NOMO-1 (cell line): ENCODE data around the gene UBXN11.
"Not testable (repeated sequence)": the region's sequence is repeated elsewhere in the genome, so short reads cannot be mapped to it uniquely, and the experiment has no call there.

Experiments used
- DNase-seq, 2 experiments: peaks; one replicate each; lab custom pipeline; 2025; ENCODE audit not compliant: unreplicated experiment in 2 of 2; lab: John Stamatoyannopoulos, UW

The UBXN11 gene

DNA sequence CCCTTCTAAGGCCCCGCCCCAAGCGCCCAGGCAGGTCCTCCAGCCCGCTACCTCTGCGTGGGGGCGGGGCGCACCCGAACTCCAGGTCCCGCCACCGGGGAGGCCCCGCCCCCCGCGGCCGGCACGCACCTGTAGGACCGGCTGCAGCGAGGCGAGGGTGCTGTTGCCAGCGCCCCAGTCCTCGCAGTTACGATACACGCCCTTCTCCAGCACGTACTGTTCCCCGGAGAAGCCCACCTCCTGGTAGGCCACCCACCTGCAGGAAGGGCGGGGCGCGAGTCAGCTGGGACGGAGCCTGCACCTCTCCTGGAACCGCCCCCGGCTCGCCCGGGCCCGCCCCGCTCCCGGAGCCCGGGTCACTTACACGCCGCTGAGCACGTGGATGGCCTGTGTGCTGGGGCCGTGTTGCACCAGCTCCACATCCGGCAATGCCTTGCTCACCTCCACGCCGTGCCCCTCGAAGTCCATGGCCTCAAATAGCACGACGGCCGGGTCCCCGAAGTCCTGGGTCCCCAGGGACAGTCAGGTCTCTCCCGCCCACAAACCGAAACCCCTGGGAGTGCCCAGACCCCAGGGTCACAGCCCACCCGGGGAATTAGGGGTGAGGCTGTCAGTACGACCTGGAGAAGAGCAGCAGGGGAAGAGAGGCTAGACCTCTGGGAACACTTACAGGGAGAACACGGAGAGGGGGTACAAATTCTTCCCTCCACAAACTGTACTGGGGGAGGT lies 30.2 kb upstream of the UBXN11 start:
- DNase-seq: peak; percentile 50 to 73

DNA sequence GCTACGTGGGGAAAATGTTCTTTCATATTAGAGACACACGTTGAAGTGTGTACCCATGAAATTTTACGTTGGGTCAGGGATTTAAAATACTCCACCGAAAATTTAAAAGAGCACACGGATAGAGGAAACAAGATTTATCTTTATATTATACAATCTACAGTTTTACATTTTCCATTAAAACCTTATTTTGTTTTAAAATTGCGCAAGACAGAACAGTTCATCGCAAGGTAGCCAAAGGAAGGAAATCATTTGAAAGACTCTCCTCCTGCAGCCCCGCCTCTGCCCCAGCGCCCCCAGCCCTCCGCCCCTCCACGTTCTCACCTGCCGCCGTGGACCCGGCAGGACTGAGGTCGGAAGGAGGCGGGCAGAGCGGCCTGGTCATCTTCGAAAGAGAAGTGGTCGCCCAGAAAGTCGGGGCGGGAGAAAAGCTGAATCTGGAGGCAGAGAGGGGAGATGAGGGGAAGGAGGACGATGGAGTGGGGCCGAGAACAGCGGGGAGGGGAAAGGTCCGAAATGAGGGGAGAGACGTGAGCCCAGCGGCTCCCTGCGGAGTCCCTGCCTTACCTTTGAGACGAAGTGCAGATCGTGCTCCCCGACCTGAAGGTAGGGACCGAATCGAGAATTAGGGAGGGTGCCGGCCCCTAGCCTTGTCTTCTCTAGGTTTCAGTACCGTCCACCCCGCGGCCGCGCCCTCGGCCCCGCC lies 29.5 kb upstream of the UBXN11 start:
- peak; percentile 47 to 63 for DNase-seq

GRCh38 chr1:26333312-26333711 lies 26.9 kb upstream of the UBXN11 start:
- peak in 1 of 2 experiments; percentile 21 for DNase-seq

DNA sequence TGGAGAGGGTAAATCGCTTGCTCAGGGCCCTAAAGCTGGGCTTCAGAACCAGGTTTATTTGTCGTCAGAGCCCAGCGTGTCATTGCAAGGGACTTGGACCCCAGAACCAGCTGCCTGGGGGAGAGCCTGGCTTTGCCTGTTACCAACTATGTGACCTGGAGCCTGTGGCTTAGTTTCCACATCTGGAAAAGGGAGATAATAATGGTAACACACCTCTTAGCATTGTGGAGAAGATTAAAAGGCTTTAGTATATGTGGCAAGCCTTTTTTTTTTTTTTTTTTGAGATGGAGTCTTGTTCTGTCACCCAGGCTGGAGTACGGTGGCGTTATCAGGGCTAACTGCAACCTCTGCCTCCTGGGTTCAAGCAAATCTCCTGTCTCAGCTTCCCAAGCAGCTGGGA lies 23.8 kb upstream of the UBXN11 start:
- no peak for DNase-seq

DNA sequence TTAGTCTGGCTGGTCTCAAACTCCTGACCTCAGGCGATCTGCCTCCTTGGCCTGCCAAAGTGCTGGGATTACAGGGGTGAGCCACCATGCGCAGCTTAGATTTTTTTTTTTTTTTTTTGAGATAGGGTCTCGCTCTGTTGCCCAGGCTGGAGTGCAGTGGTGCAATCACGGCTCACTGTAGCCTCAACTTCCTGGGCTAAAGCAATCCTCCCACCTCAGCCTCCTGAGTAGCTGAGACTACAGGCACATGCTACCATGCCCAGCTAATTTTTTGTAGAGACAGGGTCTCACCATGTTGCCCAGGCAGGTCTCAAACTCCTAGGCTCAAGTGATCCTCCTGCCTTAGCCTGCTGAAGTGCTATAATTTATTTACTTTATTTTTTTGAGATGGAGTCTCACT lies 22.9 kb upstream of the UBXN11 start:
- DNase-seq: not testable (repeated sequence)

GRCh38 chr1:26328597-26328996 lies 22.2 kb upstream of the UBXN11 start:
- no peak for DNase-seq

DNA sequence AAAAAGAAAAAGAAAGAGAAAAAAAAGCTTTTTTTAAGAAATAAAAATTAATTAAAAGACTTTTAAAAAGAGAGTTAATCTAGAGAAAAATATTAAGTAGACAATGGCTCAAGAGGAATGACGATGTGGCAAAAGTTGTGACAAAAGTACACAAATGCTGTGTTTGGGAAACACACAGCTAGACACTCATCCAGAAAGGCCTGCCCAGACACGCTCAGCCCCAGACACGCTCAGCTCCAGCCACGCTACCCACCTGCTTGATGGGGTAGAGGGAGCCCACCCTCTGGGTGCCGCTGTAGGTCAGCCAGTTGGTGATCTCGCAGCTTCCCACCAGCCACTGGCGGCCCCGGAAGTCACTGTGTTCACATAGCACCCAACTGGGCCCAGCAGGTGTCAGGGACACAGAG lies 21.5 kb upstream of the UBXN11 start:
- DNase-seq: no peak

DNA sequence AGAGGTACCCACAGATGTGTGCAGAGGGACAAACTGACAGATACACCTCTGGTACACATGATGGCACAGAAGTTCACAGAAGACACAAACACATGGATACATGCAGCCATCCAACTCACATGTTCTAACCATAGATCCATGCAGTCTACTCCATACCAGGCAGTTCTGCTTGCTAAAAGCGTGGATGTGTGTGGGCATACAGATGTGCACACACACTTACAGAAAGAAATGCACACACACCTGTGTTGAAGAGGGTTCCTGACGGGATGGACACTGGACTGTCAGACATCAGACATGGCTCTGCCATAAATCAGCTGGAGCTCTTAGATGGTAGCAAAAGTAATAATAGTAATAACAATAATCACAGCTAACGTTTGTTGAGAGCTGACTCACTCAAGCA lies 18.1 kb upstream of the UBXN11 start:
- no peak for DNase-seq

DNA sequence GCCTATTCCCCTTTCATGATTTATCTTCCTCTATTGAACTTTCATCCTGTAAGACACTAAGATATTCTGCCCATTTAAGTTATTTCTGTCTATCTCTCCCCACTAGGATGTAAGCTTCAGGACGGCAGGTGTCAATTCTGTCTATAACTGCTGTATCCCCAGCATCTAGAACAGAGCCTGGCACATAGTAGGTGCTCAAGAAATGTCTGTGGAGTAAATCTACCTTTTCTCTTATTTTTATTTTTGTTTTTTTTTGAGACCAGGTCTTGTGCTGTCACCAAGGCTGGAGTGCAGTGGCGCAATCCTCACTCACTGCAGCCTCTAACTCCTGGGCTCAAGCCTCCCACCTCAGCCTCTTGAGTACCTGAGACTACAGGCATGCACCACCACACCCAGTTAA lies 16.9 kb upstream of the UBXN11 start:
- DNase-seq: no peak

GRCh38 chr1:26322042-26322331 lies 15.6 kb upstream of the UBXN11 start:
- no peak for DNase-seq

- peak; percentile 78 to 79 for DNase-seq
Observed at GRCh38 chr1:26321315-26322041, 15.0 kb upstream of the UBXN11 start.

GRCh38 chr1:26320896-26321295 lies 14.5 kb upstream of the UBXN11 start:
- no peak for DNase-seq

DNA sequence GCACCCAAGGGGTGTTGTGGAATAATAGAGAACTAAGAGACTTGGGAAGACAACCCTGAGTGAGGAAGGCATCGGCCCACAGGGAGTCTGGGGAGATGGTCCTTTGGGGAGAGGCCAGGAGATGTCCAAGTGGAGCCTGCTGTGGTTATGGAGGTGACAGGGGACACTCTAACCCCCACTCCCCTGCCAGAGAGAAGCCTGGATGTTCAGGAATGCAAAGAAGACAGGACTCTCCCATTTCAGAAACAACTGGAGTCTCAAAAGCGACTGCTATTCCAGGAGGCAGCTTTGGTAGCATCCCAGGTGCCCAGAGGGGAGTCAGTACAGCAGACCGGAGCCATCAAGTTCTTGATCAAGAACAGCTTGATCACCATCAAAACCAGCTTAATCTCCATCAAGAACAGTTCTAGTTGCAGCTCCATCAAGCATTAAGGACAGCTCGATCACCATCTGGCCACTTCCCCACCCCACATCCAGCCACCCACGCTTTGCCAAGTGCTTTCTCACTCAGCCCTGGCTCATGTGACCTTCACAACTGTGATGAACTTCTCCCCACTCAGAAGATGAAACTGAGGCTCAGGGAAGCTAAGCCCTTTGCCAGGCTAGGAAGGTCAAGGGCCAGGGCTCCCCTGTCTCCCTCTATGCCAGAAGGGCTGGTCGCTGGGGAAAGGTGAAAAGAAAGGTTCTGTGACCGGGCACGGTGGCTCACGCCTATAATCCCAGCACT lies 12.1 kb upstream of the UBXN11 start:
- no peak for DNase-seq

GRCh38 chr1:26317612-26318337 lies 11.3 kb upstream of the UBXN11 start, which contains the start of gene CD52:
CD52 (plus strand) TSS chr1:26317958; CDS start chr1:26318018, 60 bp downstream.
- DNase-seq: peak; percentile 41 to 69

DNA sequence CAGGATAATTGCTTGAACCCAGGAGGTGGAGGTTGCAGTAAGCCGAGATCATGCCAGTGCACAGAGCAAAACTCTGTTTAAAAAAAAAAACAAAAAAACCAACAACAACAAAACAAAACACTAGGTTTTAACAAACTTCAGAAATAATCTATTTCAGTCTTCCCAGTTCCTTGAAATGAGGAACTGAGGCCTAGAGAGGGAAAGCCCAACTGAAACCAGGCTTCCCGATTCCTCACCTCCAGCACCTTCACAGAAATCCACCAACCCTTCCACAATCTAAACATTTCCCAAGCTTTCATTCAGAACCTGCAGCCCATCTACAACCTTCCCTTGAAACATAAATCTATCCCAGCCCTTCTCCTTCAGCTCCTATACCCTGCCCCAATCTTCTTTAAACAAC lies 10.7 kb upstream of the UBXN11 start:
- no peak for DNase-seq

- no peak for DNase-seq
Observed at GRCh38 chr1:26315874-26316850, 9.7 kb upstream of the UBXN11 start.

DNA sequence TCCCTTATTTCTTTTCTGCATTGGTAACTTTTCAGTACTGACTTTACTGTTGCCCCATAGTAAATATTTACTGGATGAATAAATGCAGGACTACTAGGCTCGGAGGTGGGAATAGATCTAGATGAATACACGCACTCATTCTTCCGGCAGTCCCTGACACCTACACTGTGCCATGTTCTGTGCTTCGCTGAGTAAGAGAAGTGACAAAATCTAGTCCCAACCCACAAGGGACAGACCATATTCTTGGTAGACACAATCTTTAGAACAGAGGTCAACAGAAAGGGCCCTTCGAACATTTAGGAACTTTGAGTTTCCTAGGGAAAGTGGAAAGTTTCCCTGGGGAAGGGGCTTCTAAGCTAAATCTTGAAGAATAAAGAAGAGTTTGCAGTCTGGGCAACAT lies 8.1 kb upstream of the UBXN11 start:
- no peak for DNase-seq

DNA sequence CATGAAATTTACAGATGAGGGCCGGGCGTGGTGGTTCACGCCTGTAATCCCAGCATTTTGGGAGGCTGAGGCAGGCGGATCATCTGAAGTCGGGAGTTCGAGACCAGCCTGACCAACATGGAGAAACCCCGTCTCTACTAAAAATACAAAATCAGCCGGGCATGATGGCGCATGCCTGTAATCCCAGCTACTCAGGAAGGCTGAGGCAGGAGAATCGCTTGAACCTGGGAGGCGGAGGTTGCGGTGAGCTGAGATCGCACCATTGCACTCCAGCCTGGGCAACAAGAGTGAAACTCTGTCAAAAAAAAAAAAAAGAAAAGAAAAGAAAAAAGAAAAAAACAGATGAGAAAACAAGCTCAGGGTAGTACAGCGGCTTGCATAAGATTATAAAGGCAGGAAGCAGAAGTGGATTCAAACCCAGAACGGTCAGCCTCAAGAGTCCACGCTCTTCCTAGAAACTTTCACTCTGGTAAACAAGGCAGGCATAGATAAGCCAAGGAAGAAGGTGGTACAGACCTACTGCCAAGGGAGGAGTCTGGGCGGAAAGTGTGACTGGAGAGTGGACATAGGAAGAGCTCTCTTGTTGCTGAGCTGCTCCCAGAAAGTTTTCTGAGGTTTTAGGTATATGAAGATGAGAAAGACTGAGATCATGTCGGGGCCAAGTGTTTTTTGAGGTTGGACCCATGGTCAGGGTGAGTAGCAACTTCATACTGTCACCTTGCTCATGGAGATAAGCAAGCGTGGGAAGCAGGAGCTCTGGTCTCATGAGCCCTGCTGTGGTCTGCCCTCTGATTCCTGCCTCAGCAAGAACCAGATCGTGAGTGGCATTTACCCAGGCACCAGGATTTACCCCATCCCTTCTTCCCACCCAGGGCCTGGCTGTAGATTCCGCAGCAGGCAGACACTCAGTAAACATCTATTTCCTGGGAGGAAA lies 1.8 kb upstream of the UBXN11 start:
- DNase-seq: peak in 1 of 2 experiments; percentile 10
